Measurements from ENCODE around the gene PGR. TPM values are rescaled to one million over a fixed set of nuclear protein-coding genes. Genes with fewer than 3 reads are reported as not detected.

Gene PGR
- total RNA-seq, 1 donor from 2014 or later: not detected

DNA sequence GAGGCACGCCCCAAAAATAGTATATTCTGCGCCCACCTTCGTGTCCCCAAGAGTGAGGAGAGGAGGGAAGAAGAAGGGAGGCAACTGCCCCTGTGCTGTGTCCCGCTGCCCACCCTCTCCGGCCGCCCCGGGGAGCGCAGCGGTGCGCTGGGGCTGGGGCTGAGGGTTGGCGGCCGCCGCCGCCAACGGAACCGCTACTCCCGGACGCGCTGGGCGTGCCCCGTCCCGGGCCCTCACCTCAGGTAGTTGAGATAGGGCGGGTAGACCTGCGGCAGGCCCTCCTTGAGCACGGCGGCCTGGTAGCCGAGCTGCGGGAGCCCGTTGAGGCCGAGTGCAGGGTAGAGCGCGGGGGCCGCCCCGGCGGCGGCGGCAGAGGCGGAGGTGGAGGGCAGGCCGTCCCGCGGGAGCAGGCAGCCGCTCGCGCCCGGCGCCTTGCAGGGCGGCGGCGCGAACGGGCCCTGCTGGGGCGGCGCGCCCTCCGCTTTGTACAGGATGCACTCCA is 2.4 kb downstream of the PGR start:
- Mint-ChIP-seq H3K4me1 (ENCODE audit: unreplicated experiment) (peaks cover 3% of the 10 kb centered on the region), H3K9me3 (ENCODE audit: unreplicated experiment) (no peaks in the 10 kb centered on the region), H3K27me3 (ENCODE audit: unreplicated experiment) (peaks cover 22% of the 10 kb centered on the region), H3K36me3 (ENCODE audit: low read depth, unreplicated experiment) (peaks cover 3% of the 10 kb centered on the region), H3K4me3 (ENCODE audit: unreplicated experiment) (peak overlapping the region; percentile 91), H3K27ac (ENCODE audit: unreplicated experiment) (no peak overlapping the region)
- DNase-seq (ENCODE audit: low spot score): peak; percentile 29
- TF ChIP-seq, protein P1, sequence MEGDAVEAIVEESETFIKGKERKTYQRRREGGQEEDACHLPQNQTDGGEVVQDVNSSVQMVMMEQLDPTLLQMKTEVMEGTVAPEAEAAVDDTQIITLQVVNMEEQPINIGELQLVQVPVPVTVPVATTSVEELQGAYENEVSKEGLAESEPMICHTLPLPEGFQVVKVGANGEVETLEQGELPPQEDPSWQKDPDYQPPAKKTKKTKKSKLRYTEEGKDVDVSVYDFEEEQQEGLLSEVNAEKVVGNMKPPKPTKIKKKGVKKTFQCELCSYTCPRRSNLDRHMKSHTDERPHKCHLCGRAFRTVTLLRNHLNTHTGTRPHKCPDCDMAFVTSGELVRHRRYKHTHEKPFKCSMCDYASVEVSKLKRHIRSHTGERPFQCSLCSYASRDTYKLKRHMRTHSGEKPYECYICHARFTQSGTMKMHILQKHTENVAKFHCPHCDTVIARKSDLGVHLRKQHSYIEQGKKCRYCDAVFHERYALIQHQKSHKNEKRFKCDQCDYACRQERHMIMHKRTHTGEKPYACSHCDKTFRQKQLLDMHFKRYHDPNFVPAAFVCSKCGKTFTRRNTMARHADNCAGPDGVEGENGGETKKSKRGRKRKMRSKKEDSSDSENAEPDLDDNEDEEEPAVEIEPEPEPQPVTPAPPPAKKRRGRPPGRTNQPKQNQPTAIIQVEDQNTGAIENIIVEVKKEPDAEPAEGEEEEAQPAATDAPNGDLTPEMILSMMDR (IDR thresholded peaks at IDR 0.05; ENCODE audit: unreplicated experiment): no peak

DNA sequence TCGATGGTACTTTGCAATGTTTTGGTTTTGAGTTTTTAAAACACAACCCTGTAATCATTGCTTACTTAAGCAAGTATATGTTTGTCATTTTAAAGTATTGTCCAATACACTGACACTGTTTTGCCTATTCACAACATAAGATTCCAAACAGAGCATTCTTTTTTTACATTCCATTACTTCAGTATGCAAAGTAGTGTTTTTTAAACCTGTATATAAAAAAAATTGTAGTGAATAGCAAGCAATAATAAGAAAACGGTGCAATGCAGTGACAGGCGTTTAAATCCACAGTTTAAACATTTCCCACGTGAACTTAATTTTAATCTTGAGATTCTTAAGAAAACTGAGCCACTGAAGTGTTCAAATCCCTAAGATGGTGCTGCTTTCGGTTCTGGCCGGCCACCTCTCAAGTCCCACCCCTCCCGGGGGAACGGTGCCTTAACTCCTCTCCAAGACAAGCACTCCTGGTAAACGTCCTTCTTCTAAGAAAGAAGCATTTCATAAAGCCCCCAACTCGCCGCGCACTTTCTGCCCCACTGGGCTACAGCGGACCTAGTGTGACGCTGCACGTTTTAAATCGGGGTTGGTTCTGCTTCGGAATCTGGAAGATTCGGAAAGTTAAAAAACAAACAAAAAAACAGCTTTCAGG is 2.9 kb downstream of the PGR start:
- DNase-seq (ENCODE audit: low spot score): peak; percentile 13
- Mint-ChIP-seq H3K9me3 (ENCODE audit: unreplicated experiment) (no peaks in the 10 kb centered on the region), H3K27me3 (ENCODE audit: unreplicated experiment) (peaks cover 22% of the 10 kb centered on the region), H3K4me3 (ENCODE audit: unreplicated experiment) (peak overlapping the region; percentile 91), H3K36me3 (ENCODE audit: low read depth, unreplicated experiment) (peaks cover 3% of the 10 kb centered on the region), H3K4me1 (ENCODE audit: unreplicated experiment) (peaks cover 3% of the 10 kb centered on the region), H3K27ac (ENCODE audit: unreplicated experiment) (no peak overlapping the region)
- TF ChIP-seq, protein P1 (IDR thresholded peaks at IDR 0.05; ENCODE audit: unreplicated experiment): no peak

DNA sequence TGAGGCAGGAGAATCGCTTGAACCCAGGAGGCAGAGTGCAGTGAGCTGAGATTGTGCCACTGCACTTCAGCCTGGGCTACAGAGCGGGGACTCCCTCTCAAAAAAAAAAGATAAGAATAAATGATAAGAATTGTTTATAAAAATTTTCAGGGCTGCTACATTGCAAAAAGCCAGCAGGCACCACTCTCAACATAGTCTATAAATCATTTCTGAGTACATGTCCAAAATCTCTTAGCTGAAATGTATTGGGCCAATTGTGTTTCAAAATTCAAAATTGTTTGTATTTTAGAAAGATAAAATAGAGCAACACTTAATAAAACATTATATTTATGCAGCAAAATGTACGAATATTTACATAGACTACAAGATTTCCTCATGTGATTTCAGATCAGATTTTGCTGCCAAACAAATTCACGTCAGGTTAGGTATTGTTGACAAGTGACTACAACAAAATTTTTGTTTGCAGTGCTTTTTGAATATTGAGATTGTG is 13.9 kb downstream of the PGR start:
- no peak for DNase-seq (ENCODE audit: low spot score)
- Mint-ChIP-seq H3K27ac (ENCODE audit: unreplicated experiment) (no peak overlapping the region), H3K27me3 (ENCODE audit: unreplicated experiment) (peaks cover 1% of the 10 kb centered on the region), H3K36me3 (ENCODE audit: low read depth, unreplicated experiment) (no peaks in the 10 kb centered on the region), H3K4me3 (ENCODE audit: unreplicated experiment) (no peak overlapping the region), H3K4me1 (ENCODE audit: unreplicated experiment) (no peaks in the 10 kb centered on the region), H3K9me3 (ENCODE audit: unreplicated experiment) (no peaks in the 10 kb centered on the region)
- TF ChIP-seq, protein P1 (IDR thresholded peaks at IDR 0.05; ENCODE audit: unreplicated experiment): no peak

DNA sequence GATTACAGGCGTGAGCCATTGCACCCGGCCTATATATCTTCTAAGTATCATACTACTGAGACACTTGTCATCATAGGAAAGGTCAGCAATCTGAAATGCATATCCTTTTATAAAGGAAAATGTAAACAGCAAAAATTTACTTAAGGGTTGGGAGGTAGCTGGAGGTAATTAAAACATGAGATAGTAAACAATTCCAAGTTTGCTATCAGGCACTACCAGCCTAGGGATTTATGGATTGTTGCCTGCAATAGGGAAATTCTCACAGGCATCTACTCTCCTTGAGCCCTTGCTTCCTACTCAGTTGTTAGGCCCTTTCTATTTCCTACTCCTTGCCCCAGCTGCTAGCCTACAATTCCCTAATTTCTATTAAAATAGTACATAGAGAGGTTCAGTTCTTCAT is 16.1 kb downstream of the PGR start:
- no peaks in the 10 kb centered on the region for H3K36me3 Mint-ChIP-seq (ENCODE audit: low read depth, unreplicated experiment)
- no peak overlapping the region for H3K4me3 Mint-ChIP-seq (ENCODE audit: unreplicated experiment)
- DNase-seq (ENCODE audit: low spot score): no peak
- no peaks in the 10 kb centered on the region for H3K9me3 Mint-ChIP-seq (ENCODE audit: unreplicated experiment)
- no peaks in the 10 kb centered on the region for H3K4me1 Mint-ChIP-seq (ENCODE audit: unreplicated experiment)
- H3K27ac Mint-ChIP-seq (ENCODE audit: unreplicated experiment): no peak overlapping the region
- TF ChIP-seq, protein P1 (IDR thresholded peaks at IDR 0.05; ENCODE audit: unreplicated experiment): no peak
- peaks cover 1% of the 10 kb centered on the region for H3K27me3 Mint-ChIP-seq (ENCODE audit: unreplicated experiment)

DNA sequence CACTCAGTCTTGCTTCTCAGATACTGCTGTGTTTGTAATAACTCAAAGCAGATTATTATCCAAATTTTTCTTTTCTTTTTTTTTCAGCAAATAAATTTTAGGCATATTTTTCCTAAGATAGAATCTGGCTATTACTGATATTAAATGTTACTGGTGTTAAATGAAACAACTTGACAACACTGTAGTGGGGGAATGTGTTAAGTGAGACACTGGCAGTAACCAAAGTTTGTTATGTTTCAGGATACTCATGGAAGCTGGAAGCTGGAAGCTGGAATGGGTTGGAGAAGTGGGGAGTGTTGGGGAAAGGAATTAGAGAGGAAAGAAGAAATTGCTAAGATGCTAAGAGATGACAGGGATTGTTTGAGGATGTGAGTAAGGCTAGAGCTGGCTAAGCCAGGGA is 24.9 kb downstream of the PGR start:
- no peaks in the 10 kb centered on the region for H3K36me3 Mint-ChIP-seq (ENCODE audit: low read depth, unreplicated experiment)
- H3K27me3 Mint-ChIP-seq (ENCODE audit: unreplicated experiment): peaks cover 3% of the 10 kb centered on the region
- no peak for DNase-seq (ENCODE audit: low spot score)
- no peak overlapping the region for H3K4me3 Mint-ChIP-seq (ENCODE audit: unreplicated experiment)
- no peaks in the 10 kb centered on the region for H3K4me1 Mint-ChIP-seq (ENCODE audit: unreplicated experiment)
- TF ChIP-seq, protein P1 (IDR thresholded peaks at IDR 0.05; ENCODE audit: unreplicated experiment): no peak
- no peak overlapping the region for H3K27ac Mint-ChIP-seq (ENCODE audit: unreplicated experiment)
- no peaks in the 10 kb centered on the region for H3K9me3 Mint-ChIP-seq (ENCODE audit: unreplicated experiment)

Measured in endothelial cell (in vitro differentiated cells).